ENCODE measurements around the gene RASSF3.

DNA sequence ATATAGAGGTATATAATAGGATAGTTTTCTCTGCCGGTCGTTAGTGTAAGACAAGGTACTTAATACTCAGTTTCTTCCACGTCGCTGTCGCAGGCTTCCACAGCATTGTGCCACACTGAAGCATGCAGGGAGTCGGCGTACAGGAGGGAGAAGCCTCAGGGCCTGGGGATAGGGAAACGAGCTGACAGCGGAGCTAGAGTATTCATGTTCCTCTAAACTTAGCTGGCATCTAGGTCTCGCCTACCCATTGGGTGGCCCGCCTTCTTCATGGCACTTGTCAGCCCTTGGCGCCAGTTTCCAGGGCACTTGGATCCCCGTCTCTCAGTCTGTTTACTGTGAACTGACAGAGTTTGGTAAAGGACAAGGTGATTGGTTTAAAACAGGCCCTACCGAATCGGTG, 75.3 kb downstream of the RASSF3 start:
- TF ChIP-seq CTCF (IDR thresholded peaks at IDR 0.05): no peak
- TF ChIP-seq POLR2AphosphoS5 (IDR thresholded peaks at IDR 0.05): peak; percentile 16
- TF ChIP-seq POLR2A (IDR thresholded peaks at IDR 0.05): no peak
- TF ChIP-seq EP300 (IDR thresholded peaks at IDR 0.05): no peak

All from gastroesophageal sphincter (tissue), 3 donors.